GM21390 (cell line): ENCODE measurements around the gene IFNL3.
"Not testable (repeated sequence)": the region's sequence is repeated elsewhere in the genome, so short reads cannot be mapped to it uniquely, and the experiment has no call there.

Experiments
- ATAC-seq: cut with Tn5 transposase; IDR thresholded peaks from one replicate; pipeline ENCODE4 v1.9.1; 2021; ENCODE audit not compliant: unreplicated experiment

Gene IFNL3

DNA sequence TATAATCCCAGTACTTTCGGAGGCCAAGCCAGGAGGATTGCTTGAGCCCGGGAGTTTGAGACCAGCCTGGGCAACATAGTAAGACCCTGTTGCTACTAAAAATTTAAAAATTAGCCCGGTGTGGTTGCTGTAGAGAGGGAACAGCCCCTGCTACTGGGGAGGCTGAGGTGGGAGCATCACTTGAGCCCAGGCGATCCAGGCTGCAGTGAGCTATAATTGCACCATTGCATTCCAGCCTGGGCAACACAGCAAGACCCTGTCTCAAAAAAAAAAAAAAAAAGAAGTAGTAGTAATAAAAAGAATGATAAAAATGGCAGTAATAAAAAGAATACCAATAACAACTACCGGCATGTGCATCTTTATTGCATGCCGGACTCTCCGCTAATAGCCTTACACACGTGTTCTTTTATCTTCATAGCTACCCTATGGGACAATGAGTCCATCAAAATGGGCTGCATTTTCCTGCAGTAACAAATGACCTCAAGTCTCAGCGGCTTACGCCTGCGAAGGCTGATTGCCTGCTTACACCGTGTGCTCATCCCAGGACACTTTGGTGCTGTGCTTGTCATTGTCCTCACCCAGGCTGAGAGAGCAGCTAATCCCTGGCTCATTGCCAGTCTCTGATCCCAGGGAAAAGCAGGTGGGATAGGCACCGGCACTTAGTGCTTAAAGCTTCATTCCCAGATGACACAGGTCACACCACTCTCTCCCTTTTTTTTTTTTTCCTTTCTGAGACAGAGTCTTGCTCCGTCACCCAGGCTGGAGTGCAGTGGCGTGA, 26.4 kb downstream of the IFNL3 start:
- ATAC-seq = no peak

DNA sequence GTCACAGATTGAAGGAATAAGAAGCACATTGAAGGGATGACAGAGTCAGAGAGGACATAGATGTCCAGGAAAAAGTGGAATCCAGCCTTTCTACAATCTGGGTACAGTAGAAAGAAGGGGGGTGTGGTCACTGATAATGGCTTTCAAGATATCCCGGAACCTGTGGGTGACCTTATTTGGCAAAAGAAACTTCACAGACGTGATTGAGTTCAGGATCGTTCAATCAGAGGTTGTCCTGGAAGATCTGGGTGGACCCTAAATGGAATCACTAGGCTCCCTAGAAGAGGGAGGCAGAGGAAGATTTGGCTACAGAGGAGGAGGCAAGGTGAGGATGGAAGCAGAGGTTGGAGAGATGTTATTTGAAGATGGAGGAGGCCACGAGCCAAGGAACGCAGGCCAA, 27.7 kb downstream of the IFNL3 start:
- ATAC-seq = no peak

DNA sequence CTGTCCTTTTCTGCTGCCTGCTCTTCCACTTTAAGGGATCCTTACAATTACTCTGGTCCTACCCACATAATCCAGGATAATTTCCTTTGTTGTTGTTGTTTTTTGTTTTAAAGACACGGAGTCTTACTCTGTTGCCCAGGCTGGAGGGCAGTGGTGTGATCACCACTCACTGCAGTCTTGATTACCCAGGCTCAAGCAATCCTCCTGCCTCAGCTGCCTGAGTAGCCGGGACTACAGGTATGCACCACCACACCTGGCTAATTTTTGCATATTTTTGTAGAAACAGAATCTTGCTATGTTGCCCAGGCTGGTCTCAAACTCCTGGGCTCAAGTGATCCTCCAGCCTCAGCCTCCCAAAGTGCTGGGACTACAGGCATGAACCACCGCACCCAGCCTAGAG, 29.5 kb downstream of the IFNL3 start:
- not testable (repeated sequence) for ATAC-seq

DNA sequence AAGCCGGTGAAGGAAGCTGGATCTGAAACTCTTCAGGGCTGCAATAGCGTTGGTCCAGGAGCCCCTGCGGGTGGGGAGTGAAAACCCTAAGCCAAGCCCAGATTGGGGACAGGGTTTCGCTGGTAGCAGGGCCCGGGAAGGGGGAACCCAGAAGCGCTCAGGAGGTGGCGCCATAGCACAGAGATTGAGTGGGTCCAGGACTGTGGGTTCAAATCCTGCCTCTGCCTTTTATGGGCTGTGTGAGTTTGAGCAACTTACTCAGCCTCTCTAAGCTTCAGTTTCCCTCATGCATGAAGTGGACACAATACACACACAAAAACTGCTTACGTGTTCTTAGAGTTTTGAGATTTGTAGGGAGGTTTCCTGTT, 32.4 kb downstream of the IFNL3 start:
- no peak for ATAC-seq

DNA sequence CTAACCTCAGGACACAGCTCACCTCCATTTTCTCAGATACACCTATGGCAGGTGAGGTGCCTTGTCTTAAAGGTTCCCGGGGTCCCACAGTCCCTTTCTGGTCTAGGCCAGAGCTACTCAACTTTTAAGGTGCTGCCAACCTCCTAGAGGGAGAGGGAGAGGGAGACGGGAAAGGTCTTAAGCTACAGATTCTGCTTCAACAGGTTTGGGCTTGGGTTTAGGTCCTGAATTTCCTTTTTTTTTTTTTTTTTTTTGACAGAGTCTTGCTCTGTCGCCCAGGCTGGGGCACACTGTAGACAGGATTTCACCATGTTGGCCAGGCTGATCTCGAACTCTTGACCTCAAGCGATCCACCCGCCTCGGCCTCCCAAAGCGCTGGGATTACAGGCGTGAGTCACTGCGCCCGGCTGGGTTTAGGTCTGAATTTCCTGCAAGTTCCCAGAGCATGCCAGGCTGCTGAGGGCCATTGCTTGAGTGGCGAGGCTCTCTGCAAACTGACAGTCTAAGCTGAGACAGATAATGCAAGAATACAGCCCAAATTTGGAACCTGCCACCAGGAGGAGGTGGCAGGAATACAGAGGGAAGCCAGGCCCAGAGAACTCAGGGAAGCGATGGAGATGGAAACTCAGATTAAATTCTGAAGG, 33.0 kb downstream of the IFNL3 start:
- no peak for ATAC-seq

DNA sequence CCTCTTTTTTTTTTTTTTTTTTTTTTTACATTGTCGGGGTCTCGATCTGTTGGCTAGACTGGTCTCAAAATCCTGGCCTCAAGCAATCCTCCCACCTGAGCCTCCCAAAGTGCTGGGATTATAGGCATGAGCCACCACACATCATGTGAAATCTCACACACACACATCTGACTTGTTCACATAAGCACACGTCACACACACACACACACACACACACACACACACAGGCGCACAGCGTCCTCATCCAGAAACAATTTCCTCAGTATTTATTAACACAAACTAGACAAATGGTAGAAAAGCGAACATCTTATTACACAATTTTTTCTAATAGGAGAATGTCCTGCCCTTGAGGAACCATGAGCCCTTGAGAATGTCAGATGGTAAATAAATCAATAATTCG, 35.6 kb downstream of the IFNL3 start:
- no peak for ATAC-seq

DNA sequence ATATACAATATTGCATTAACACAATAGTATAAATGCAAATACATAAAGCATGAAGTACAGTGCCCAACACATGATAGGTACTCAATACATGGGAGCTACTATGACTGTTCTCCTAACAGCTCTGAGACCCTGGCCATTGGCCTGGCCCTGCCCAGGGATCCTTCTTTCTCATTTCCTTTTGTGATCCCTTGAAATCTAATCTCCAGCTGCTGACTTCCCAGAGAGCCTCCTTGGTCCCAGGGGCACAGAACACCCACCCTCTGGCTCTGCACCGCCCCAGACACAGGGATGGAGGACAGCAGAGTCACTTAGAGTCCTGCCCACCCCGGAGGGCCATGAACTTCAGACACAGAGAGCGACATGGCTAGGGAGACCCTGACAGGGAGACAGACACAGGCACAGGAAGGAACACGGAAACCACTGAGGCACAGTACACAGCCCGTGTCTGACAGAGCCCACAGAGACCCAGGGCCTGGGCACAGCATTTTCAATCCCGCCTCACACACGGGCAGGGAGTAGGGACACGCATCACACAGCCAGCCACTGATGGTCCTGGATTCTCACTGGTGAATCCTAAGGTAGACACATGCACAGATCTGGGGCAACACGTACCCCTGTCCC, 36.5 kb downstream of the IFNL3 start:
- ATAC-seq = no peak

DNA sequence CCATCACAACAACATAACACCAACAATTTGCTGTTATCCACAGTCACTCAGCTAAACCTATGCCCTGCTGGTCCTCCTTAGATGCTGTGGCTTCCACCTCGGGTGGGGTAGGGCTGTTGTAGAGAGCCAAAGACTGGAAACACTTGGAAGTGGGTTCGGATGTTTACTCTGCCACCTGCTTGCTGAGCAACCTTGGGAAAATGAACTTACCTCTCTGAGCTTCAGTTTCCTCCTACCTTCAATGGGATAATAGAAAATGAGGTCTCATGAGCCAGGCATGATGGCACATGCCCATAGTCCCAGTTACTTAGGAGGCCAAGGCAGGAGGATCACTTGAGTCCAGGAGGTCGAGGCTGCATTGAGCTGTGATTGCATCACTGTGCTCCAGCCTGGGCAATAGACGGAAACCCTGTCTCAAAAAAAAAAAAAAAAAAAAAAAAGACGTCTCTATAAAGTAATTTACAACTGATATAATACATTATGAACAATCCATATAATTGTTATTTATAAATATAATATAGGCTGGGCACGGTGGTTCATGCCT, 37.4 kb downstream of the IFNL3 start:
- ATAC-seq = no peak

DNA sequence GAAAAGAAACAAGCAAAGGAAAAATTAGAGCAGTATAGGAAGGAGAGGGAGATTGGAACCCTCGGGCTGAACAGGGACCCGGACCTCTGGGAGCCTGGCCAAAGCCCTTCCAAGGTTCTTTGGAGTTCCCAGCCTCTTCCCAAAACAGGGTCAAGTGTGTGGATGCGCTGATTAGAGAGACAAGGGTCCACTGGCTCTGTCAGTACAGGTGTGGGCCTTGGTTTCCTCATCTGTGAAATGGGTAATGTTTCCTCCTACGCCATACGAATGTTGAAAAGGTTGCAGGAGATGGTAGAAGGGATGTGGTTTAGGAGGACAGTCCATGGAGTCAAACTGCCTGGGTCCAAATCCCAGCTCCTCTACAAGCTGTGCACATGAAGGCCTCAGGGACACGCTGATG, 38.7 kb downstream of the IFNL3 start:
- no peak for ATAC-seq

DNA sequence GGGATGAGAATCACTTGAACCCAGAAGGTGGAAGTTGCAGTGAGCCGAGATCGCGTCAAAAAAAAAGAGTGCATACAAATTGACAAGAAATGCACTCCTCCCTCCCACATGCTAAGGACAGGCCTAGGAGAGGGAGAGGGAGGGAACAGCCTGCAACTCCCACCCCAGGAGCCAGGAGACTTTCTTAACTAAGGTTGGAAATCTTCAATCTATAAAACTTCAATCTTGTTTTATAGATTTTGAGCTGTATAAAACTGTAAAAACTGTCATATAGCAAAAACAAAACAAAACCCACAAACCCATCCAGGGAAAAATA, 39.4 kb downstream of the IFNL3 start:
- no peak for ATAC-seq

DNA sequence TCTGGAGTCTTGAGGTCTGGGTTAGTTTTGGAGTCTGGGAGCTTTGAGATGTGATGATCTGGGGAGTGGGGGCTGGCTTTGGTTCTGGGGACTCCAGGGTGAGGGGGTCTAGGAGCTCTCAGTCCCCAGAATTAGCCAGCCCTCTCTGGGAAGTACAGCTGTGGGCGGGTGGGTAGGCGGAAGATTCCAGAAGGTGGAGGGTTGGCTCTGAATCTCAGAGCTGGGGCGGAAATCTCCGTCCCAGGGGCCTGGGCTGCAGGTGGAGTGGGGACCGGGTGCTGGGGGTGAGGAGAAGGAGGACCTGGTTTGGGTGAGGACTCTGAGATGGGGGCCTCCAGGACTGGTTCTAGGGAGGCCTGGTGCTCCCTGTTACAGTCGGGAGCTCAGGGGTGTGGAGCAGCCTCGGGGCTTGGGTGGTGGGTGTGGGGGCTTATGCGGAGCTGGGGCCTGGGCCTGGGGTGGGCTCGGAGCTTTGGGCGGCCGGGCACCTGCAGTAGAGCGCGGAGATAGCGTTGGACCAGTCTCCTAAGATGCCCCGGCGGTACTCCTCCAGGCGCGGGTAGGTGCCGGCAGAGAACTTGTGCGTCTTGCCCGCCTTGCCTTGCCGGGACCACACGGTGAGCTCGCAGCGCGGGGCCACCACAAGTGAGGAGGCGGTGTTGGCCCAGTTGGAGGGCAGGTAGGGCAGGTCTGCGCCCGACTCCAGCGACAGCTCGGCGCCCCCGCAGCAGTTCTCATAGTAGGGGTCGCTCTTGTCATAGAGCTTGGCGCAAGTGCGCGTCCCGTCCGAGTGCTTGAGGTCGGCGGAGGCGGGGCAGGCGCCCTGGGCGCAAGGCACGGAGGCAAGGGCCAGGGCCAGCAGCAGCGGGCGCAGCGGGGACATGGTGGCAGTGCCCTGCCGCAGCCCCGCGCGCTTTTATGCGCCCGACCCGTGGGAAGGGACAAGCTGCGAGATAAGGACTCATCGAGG, 41.1 kb downstream of the IFNL3 start, which contains the start of gene SYCN:
Gene SYCN, minus strand, starts transcription at position 892 of the 970 bp plus-strand sequence. Its CDS starts 9 bp downstream, at position 883.
- ATAC-seq = no peak

DNA sequence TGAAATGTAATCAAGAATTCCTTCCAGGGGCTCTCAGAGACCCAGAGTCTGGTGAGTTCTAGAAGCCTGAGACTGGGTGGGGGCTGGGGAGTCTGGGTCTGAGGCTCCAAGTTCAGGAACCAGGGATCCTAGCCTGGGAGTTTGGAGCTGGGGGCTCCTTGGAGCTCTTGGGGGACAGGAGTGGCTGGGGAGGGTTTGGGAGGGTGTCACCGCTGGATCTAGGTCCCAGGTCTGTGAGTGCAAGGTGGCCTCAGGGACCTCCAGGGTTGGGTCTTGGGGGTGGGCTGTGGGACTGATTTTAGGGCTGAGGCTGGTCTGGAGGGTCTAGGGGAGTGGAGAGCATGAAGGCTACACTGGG, 41.8 kb downstream of the IFNL3 start:
- ATAC-seq = no peak

DNA sequence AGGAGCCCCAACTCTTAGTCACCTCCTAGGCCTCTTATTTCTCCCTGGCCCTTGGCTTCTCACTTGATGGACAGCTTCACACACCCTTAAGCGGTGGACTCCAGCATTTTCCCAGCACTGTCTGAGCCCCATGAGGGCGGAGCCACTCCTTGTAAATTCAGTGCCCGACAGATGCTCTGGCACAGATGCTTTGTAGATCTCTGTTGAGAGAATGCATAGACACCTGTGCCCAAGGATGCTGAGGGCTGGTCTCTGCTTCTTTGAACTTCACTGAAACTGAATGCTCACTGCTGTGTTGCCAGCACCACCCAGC, 44.0 kb downstream of the IFNL3 start:
- no peak for ATAC-seq

DNA sequence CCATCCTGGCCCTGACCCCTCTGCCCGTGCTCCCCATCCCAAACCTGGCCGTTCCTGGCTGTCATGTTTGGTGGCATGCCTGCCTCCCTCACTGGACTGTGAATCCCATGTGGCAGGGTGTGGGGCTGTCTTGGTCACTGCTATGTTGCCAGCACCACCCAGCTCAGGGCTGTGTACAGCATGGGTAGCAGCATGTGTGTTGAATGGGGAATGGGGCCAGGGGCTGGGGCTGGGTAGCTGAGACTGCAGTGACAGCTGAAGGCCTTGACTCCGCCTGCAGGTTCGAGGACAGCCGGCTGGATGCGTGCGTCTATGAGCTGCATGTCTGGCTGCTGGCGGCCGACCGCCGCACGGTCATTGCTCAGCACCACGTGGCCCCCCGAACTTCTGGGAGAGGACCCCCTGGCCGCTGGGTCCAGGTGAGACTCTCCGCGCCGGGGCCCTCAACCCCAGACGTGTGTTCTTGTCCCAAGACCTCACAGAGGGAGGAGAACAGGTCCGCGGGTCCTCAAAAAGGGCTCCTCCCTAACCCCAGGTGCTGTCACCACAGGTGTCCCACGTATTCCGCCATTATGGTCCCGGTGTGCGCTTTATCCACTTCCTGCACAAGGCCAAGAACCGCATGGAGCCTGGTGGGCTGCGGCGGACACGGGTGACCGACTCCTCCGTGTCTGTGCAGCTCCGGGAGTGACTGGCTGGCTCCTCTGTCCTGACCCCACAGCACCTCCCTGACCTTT, 44.6 kb downstream of the IFNL3 start:
- no peak for ATAC-seq

DNA sequence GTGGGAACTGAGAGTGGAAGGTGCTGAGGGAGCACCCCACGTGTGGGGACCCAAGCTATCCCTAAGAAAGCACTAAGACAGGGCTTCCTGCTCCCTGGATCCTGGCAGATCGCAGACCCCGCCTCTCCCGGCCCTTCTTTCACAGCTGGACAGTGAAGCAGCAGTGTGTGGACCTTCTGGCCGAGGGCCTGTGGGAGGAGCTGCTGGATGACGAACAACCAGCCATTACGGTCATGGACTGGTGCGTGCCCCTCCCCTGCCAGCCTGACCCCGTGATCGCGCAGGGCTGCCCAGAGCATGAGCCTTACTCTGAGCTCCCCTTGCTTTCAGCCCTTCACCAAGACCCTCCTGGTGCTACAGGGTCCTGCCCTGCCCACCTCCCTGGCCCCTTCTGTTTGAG, 45.8 kb downstream of the IFNL3 start:
- ATAC-seq = no peak

DNA sequence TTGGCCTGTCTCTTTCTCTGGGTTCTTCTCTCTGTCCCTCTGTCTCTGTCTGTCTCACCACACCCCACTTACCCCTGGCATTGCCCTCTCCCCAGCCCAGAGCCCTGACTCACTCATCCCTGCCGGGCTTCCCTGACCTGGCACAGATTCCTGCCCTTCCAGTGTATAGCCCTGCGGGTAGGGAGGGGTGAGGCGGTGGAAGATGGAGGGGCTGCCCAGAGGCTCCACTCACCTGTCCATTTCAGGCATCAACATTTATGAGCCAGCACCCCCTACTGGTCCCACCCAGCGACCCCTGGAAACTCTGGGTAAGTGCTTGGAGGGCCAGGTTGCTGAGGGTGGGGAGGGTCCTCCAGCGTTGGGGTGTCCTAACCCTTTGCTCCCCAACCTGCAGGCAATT, 47.0 kb downstream of the IFNL3 start:
- ATAC-seq = no peak

DNA sequence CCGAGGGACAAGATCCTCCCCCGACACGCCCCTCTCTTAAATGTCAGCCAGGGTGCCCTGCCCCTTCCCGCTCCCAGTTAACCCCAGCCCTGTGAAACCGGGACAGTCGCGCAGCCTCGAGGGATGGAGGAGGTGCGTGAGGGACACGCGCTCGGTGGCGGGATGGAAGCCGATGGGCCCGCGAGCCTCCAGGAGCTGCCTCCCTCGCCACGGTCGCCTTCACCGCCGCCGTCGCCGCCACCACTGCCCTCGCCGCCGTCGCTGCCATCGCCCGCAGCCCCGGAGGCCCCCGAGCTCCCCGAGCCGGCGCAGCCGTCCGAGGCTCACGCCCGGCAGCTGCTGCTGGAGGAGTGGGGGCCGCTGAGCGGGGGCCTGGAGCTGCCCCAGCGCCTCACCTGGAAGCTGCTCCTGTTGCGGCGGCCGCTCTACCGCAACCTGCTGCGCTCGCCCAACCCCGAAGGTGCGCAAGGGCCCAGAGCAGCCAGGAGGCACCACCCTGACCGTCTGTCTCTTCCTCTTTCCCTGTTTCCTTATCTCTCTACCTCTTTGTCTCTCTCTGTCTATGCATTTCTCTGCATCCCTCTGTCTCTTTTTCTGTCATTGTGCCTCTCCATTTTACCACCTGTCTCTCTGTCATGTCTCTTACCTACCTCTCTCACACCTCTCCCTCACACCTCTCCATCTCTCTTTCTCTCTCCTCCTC, 47.8 kb downstream of the IFNL3 start, which contains the start of gene NCCRP1:
Gene NCCRP1, plus strand, starts transcription at position 105 of the 703 bp plus-strand sequence. Its CDS starts 19 bp downstream, at position 124.
- ATAC-seq = no peak

DNA sequence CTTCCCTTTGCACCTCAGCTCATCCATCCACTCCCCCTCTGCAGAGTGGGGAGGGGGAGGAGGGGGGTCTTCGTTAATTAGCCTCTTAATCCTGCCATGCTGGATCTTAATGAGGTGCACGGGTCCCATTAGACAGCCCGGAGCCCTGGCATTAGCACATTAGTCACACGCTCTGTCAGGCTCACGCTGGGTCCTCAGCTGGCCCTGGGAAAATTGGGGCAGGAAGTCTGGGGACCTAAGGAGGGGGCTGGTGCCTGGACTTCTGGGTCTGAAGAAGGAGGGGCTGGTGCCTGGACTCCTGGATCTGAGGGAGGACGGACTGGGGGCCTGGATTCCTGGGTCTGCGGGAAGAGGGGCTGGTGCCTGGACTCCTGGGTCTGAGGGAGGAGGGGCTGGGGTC, 48.5 kb downstream of the IFNL3 start:
- no peak for ATAC-seq

DNA sequence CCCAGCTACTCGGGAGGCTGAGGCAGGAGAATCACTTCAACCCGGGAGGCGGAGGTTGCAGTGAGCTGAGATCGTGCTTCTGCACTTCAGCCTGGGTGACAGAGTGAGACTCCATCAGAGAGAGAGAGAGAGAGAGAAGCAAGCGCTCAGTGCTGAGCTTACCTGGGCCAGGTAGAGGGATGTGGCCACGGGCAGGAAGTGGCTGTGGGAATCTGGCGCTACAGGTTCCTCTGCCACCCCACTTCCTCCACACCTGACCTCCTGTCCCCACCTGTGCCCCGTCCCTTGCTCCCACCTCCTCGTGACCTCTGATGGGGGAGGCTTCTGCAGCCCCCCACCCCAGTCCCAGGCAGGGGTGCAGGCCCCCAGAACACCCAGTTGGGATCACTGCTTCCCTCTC, 49.1 kb downstream of the IFNL3 start:
- no peak for ATAC-seq
